ENCODE data around the gene NFE2L1.
"Not testable (repeated sequence)": the region's sequence is repeated elsewhere in the genome, so short reads cannot be mapped to it uniquely, and the experiment has no call there.

NFE2L1 gene, protein sequence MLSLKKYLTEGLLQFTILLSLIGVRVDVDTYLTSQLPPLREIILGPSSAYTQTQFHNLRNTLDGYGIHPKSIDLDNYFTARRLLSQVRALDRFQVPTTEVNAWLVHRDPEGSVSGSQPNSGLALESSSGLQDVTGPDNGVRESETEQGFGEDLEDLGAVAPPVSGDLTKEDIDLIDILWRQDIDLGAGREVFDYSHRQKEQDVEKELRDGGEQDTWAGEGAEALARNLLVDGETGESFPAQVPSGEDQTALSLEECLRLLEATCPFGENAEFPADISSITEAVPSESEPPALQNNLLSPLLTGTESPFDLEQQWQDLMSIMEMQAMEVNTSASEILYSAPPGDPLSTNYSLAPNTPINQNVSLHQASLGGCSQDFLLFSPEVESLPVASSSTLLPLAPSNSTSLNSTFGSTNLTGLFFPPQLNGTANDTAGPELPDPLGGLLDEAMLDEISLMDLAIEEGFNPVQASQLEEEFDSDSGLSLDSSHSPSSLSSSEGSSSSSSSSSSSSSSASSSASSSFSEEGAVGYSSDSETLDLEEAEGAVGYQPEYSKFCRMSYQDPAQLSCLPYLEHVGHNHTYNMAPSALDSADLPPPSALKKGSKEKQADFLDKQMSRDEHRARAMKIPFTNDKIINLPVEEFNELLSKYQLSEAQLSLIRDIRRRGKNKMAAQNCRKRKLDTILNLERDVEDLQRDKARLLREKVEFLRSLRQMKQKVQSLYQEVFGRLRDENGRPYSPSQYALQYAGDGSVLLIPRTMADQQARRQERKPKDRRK

DNA sequence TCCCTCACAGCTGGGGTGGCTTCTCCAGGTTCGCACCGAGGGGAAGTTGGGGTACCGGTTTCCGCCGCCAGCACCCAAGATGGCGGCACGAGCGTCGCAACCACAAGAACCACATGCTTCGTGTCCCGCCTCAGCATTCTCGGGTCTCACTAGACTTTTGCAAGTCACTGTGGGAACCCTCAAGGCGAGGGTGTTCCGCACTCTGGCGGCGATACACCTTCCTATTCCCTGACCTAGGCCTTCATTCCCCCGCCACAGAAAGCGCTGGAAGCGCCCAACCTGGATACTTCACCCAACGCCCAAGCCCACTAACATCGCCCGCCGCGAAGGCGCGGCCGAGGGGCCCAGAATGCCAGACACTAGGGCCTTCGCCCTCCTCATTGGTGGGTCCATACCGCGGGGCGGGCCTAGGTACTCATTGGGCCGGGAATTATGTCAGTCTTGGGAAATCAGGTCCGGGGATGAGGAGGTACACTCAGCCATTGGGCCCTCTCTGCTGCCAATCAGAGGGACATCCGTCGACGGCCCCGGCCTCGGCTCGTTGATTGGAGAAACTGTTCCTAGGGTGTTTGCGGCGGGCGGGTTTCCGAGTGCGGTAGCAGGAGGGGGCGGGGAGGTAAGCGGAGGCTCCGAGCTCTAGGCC lies at the start of gene NFE2L1:
Gene NFE2L1, plus strand, starts transcription at position 619 of the 643 bp plus-strand sequence. CDS start 2,760 bp downstream, outside the sequence.
- DNase-seq (ENCODE audit: low read depth in 2 of 2), result peak; percentile 95 to 99

GRCh38 chr17:47999582-47999981 lies 48.6 kb upstream of the NFE2L1 start:
- DNase-seq (ENCODE audit: low read depth in 2 of 2), result no peak

DNA sequence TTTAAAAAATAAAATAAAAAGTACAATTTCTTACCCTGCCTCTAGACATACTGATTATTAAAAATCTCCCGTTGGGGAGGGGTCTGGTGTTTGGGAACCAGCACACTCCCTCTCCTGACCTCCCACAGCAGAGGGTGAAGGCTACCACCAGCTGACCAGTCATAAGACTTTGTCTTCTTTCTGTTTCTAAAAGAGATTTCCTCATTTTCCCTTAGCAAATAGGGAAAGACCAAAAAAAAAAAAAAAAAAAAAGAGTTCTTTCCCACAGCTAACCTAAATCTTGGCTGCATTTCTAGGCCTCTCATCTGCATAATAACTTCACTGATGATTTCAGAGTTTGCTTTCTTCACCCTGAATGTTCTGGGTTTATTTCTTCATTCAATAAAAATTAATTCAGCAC lies 47.0 kb upstream of the NFE2L1 start:
- DNase-seq (ENCODE audit: low read depth in 2 of 2), result no peak

- not testable (repeated sequence) for DNase-seq (ENCODE audit: low read depth in 2 of 2)
These were observed 46.5 kb upstream of the NFE2L1 start for GRCh38 chr17:48001657-48002056.

GRCh38 chr17:48002266-48002915 lies 45.8 kb upstream of the NFE2L1 start:
- DNase-seq (ENCODE audit: low read depth in 2 of 2), result no peak

DNA sequence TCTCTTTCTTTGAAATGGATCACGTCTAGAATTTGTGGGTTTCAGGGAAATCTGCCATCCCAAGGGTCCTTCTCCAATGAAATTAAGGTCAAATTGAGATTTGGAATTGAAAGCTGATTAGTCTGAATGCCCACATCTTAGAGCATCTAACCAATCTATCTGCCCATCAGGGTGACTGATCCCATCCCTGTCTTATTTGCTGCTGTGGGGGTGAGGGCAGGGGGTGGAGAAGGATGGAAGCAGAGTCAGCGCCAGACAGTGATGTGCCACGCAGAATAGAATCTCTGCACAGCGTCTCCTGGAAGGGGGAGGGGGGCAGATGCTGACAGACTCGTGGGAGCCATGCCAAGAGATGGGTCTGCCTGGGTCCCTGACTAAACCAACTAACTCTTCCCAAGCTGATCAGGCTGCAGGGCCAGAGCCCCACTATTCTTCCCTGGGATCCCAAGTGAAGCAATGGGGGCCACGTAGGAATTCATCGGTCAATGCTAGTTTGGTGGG lies 45.2 kb upstream of the NFE2L1 start:
- DNase-seq (ENCODE audit: low read depth in 2 of 2), result no peak

- no peak for DNase-seq (ENCODE audit: low read depth in 2 of 2)
These were observed 44.6 kb upstream of the NFE2L1 start for GRCh38 chr17:48003417-48004151.

- DNase-seq (ENCODE audit: low read depth in 2 of 2), result no peak
These were observed 43.2 kb upstream of the NFE2L1 start for GRCh38 chr17:48004983-48005382.

DNA sequence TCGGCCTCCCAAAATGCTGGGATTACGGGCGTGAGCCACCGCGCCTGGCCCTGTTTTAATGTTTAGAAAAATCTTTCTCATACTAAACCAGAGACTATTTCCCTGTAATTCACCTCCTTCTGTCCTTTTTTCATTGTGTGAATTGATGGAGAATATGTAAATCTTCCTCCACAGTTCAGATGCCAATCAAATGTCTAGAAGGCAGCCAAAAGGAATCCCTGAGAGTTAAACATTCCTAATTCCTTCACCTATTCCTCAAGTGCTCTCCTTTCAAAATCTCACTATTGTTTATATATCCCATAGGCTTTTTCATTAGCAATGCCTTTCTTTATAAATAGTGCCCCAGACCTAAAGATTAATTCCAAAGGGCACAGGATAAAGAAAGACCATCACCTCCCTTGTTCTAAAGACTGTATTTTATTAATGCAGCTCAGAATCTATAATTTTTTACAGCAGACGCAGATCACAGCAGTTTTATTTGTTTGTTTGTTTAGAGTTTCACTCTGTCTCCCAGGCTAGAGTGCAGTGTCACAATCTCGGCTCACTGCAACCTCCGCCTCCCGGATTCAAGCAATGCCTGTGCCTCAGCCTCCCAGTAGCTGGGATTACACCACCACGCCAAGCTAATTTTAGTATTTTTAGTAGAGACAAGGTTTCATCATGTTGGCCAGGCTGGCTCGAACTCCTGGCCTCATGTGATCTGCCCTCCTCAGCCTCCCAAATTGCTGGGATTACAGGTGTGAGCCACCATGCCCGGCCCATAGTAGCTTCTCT lies 41.0 kb upstream of the NFE2L1 start:
- DNase-seq (ENCODE audit: low read depth in 2 of 2), result no peak

- no peak for DNase-seq (ENCODE audit: low read depth in 2 of 2)
These were observed 38.0 kb upstream of the NFE2L1 start for GRCh38 chr17:48010193-48010592.

DNA sequence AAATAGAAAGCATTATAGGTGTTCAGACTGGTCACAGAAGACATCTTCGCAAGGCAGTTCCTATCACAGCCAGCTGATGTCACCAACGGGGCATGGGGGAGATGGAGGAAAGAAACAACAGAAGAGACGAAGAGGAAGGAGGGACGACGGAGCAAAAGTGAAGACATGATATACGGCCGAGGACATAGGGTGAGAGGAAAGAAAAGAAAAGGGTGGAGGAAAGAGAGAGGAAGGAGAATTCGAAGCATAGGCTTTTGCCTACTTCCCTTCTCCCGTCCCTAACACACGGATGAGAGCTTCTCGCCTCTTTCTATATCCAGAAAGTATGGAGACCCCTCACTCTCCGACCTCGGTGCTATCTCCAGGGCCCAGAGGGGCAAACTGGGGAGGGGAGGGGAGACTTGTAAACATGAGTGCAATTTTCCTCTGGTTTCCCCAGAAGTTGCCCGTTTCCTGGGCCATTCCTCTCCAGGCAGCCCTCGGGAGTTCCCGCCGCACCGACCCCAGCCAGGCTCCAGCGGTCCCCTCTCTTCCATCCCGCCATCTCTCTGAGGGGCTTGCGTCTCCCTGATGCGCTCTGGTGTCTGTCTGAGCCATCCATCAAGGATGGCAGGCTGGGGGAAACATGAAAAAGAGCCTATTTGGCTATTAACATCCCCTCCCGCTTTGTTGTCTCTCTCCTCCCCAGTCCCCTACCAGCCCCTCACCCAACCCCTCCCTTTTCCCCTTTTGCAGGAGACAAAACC lies 36.6 kb upstream of the NFE2L1 start:
- DNase-seq (ENCODE audit: low read depth in 2 of 2), result no peak

DNA sequence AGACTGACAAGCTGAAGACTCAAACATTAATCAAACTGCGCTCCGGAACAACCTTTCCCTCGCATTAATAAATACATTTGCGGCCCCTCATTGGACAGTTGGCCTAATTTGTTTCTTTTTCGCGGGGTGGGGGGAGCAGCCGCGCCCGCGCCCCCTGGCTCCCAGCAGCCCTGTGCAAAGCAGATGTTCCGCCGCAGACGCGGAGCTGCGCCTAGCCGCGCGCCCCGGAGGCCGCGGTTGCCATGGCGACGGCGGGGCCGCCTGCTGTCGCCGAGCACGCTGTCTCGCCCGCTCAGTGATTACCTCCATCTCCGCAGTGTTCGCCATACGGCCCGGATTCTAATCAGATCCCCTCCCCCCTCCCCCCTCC lies 36.0 kb upstream of the NFE2L1 start:
- DNase-seq (ENCODE audit: low read depth in 2 of 2), result peak in 1 of 2 donors; percentile 45

DNA sequence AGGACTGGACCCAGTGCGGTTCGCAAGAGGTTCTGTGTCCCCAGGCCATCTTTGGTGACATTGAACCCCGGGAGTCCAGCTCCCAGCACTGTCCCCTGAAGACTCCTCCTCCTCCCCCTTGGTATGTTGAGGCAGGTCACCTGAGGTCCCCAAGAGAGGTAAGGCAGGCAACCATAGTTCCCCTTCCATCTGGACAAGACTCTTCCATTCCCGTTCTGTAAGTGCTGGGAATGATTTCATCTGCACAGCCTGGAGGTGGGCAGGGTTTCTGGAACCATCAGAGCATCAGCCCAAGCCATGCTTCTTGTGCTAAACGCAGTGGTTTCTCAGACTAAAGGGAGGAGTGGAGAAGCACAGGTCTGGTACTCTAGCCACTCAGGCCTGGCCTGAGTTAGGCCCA lies 35.5 kb upstream of the NFE2L1 start:
- DNase-seq (ENCODE audit: low read depth in 2 of 2), result no peak

DNA sequence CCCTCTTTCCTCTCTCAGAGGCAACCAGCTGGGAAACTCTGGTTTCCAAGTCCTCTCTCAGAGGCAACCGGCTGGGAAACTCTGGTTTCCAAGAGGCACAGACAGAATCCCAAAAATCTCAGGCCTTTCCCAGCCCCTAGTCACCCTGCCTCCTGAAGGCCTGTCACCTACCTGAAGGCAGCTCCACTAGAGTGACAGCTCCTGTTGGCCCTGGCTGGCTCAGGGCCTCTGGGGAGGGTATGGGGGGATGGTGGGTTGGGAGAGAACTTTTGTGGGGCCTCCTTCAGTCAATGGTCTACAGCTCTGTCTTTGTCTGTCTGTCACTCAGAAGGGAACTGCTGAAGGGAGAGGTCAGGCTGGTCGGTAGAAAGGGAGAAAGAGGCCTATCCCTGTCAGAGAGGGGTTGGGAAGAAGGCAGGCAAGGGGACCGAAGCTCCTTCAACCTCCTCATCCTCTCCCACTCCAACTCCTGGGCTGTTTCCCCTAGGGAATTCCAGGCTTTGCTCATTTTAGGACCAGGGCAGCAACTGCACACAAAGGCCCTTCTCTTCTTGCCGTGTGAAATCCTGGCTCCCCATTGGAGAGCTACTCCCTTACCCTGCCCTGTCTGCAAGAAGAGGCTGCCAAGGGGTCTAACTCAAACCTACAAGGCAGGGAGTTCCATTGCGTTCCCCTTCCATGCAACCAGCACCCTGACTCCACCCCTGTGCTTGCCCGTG lies 34.1 kb upstream of the NFE2L1 start:
- DNase-seq (ENCODE audit: low read depth in 2 of 2), result no peak

- no peak for DNase-seq (ENCODE audit: low read depth in 2 of 2)
These were observed 33.5 kb upstream of the NFE2L1 start for GRCh38 chr17:48014595-48015111.

GRCh38 chr17:48016112-48016511 lies 32.0 kb upstream of the NFE2L1 start:
- no peak for DNase-seq (ENCODE audit: low read depth in 2 of 2)

- not testable (repeated sequence) for DNase-seq (ENCODE audit: low read depth in 2 of 2)
These were observed 30.4 kb upstream of the NFE2L1 start for GRCh38 chr17:48017817-48018158.

DNA sequence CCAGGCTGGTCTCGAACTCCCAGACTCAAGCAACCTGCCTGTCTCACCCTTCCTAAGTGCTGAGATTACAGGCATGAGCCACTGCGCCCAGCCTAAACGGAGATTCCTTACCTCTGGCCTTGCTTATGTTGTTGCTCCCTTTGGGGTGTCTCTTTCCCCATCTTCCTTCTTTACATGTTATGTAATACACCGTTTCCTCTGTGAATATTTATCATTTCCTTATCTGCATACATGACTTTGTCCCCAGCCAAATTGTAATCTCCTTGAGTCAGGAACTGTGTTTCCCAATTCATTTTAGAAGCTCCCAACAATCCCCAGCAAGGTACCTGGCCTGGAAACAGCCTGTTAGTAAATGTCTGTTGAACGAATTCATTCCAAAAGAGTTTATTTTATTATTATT lies 26.2 kb upstream of the NFE2L1 start:
- no peak for DNase-seq (ENCODE audit: low read depth in 2 of 2)

GRCh38 chr17:48022901-48023300 lies 25.3 kb upstream of the NFE2L1 start:
- DNase-seq (ENCODE audit: low read depth in 2 of 2), result no peak
